ENCODE results near the gene ELOVL3. TPM values are rescaled to one million over a fixed set of nuclear protein-coding genes. Genes with fewer than 3 reads are reported as not detected.

Gene ELOVL3
- total and polyA plus RNA-seq, 9 of the 15 experiments (the other 6 are each of a cell fraction or from before 2014, with no cell fraction given): 0.32 to 3.3 (median 0.87) TPM

GRCh38 chr10:102229810-102230263 lies 3.7 kb downstream of the ELOVL3 start (continued):
- no peak for TF ChIP-seq FOXA3 (CRISPR knock-in tag; conservative IDR thresholded peaks at IDR 0.05 in 1 of 2, IDR thresholded peaks at IDR 0.05 in 1 of 2)
- no peak for TF ChIP-seq GTF2E2 (tag; IDR thresholded peaks at IDR 0.05)
- no peak for TF ChIP-seq PHTF2 (CRISPR knock-in tag; IDR thresholded peaks at IDR 0.05)
- peak; percentile 11 for TF ChIP-seq TBP (optimal IDR thresholded peaks at IDR 0.05; ENCODE audit: low read depth, low read length)
- TF ChIP-seq ZNF280B (CRISPR knock-in tag; IDR thresholded peaks at IDR 0.05): no peak
- TF ChIP-seq ZNF589 (CRISPR knock-in tag; IDR thresholded peaks at IDR 0.05; ENCODE audit: low read depth): no peak
- TF ChIP-seq CC2D1A (IDR thresholded peaks at IDR 0.05): peak; percentile 60
- TF ChIP-seq MTA2 (IDR thresholded peaks at IDR 0.05; ENCODE audit: low read depth): no peak
- peak; percentile 89 to 91 (median 91) for TF ChIP-seq CTCF (IDR thresholded peaks at IDR 0.05 in 2 of 3, conservative IDR thresholded peaks at IDR 0.05 in 1 of 3; ENCODE audit: insufficient read depth in 2 of 3, low read depth in 1 of 3, low read length in 3 of 3)
- TF ChIP-seq SNRNP70 (optimal IDR thresholded peaks at IDR 0.05; ENCODE audit: low read depth, low read length): no peak
- TF ChIP-seq E2F6 (IDR thresholded peaks at IDR 0.05; ENCODE audit: borderline replicate concordance in 1 of 2, extremely low read depth in 1 of 2, insufficient read depth in 1 of 2, insufficient read length in 1 of 2, low read depth in 1 of 2, low read length in 1 of 2, poor library complexity in 1 of 2, severe bottlenecking in 1 of 2): peak; percentile 64 to 78
- no peak for TF ChIP-seq EZH2 (IDR thresholded peaks at IDR 0.05; ENCODE audit: borderline replicate concordance, low read depth, low read length)
- no peak for TF ChIP-seq RREB1 (CRISPR knock-in tag; IDR thresholded peaks at IDR 0.05)
- TF ChIP-seq HNRNPK (IDR thresholded peaks at IDR 0.05; ENCODE audit: low read depth, low read length, poor library complexity, severe bottlenecking): no peak
- peak; percentile 90 for TF ChIP-seq L3MBTL2 (IDR thresholded peaks at IDR 0.05)
- peak; percentile 79 for TF ChIP-seq CXXC5 (CRISPR knock-in tag; IDR thresholded peaks at IDR 0.05)
- TF ChIP-seq RCOR1 (IDR thresholded peaks at IDR 0.05; ENCODE audit: borderline replicate concordance in 1 of 2, low read depth in 2 of 2, low read length in 2 of 2): 0 out of 4 replicates have a peak, but pooled peaks of 1 of the 2 experiments have one; percentile 43
- TF ChIP-seq ARID2 (IDR thresholded peaks at IDR 0.05): peak; percentile 58; the same call in 1 of the 2 replicates

Measured in K562 (cell line).